A673 (cell line): Measurements from ENCODE around the gene ARMCX5. TPM values are rescaled to one million over a fixed set of nuclear protein-coding genes. Genes with fewer than 3 reads are reported as not detected.

Source experiments
- BruUV-seq: library from RNA; stranded (reverse); fragments of 400-500 nt; replicated peaks from 2 replicates; lab custom pipeline; 2021; lab: Mats Ljungman, UMichigan
- CTCF ChIA-PET: fragments of 300-600 bp; sonication (Branson Sonifier 250); formaldehyde crosslinking; loops from one replicate; lab custom pipeline; 2022; ENCODE audit warnings: antibody characterized with exemption; lab: Charles Lee
- POLR2A ChIA-PET: fragments of 300-600 bp; sonication (Branson Sonifier 250); formaldehyde crosslinking; loops from one replicate; lab custom pipeline; 2022; ENCODE audit warnings: antibody characterized with exemption; ENCODE audit not compliant: low non-redundant PET; lab: Charles Lee
- DNase-seq: peaks from one replicate; pipeline ENCODE4 v3.0.0-alpha.2; 2015; ENCODE audit warnings: low spot score
- H3K27ac ChIP-seq: fragments of 200-600 bp; sonication (generic); 2 replicates; pipeline ENCODE4 v1.5.1; 2016; ENCODE audit warnings: mixed run types, low read depth, mild to moderate bottlenecking, mixed read lengths, antibody characterized with exemption, low read length; ENCODE audit not compliant: poor library complexity, severe bottlenecking
- H3K27me3 ChIP-seq: fragments of 200-600 bp; sonication (generic); replicated peaks from 2 replicates; pipeline ENCODE4 v1.6.1; 2017; ENCODE audit warnings: mixed run types, low read depth, mild to moderate bottlenecking, mixed read lengths, antibody characterized with exemption, low read length; ENCODE audit not compliant: insufficient read depth, poor library complexity
- H3K36me3 ChIP-seq: fragments of 200-600 bp; sonication (generic); 2 replicates; pipeline ENCODE4 v1.6.1; 2016; ENCODE audit warnings: mixed run types, mild to moderate bottlenecking, mixed read lengths, antibody characterized with exemption, low read length; ENCODE audit not compliant: insufficient read depth, poor library complexity, severe bottlenecking
- H3K4me1 ChIP-seq: fragments of 200-600 bp; sonication (generic); 2 replicates; pipeline ENCODE4 v1.6.1; 2017; ENCODE audit warnings: mixed run types, mild to moderate bottlenecking, mixed read lengths, antibody characterized with exemption, low read length; ENCODE audit not compliant: insufficient read depth, poor library complexity, severe bottlenecking
- H3K4me3 ChIP-seq: fragments of 200-600 bp; sonication (generic); 2 replicates; pipeline ENCODE4 v1.5.1; 2016; ENCODE audit warnings: low read depth, mixed run types, mild to moderate bottlenecking, mixed read lengths, low read length; ENCODE audit not compliant: poor library complexity, severe bottlenecking
- H3K9me3 ChIP-seq: fragments of 200-600 bp; sonication (generic); 2 replicates; pipeline ENCODE4 v1.6.1; 2016; ENCODE audit warnings: mixed run types, low read depth, mild to moderate bottlenecking, mixed read lengths, antibody characterized with exemption, low read length; ENCODE audit not compliant: poor library complexity, severe bottlenecking
- CTCF ChIP-seq: fragments of 300-800, 200-600 bp; sonication (generic); conservative IDR thresholded peaks from 2 replicates; pipeline ENCODE4 v1.5.1; 2017; ENCODE audit warnings: low read depth, mild to moderate bottlenecking, antibody characterized with exemption, low read length, moderate library complexity, mixed read lengths
- EZH2 ChIP-seq: fragments of 200-600 bp; sonication (generic); IDR thresholded peaks from 2 replicates; pipeline ENCODE4 v1.6.1; 2017; ENCODE audit warnings: borderline replicate concordance, low read depth, mild to moderate bottlenecking, mixed read lengths, antibody characterized with exemption, low read length; ENCODE audit not compliant: poor library complexity, severe bottlenecking
- intact Hi-C: fragments of 100-400 bp; cut with micrococcal nuclease; formaldehyde crosslinking; loops from one replicate; pipeline ENCODE4 v1.10.0; 2022; ENCODE audit not compliant: unreplicated experiment
- total RNA-seq: library from RNA; stranded (reverse); gene quantifications from 2 replicates; pipeline ENCODE4 v1.2.3, GENCODE V29; 2021

Gene ARMCX5
- total RNA-seq, 1 experiment from 2014 or later: 14.4 TPM

DNA sequence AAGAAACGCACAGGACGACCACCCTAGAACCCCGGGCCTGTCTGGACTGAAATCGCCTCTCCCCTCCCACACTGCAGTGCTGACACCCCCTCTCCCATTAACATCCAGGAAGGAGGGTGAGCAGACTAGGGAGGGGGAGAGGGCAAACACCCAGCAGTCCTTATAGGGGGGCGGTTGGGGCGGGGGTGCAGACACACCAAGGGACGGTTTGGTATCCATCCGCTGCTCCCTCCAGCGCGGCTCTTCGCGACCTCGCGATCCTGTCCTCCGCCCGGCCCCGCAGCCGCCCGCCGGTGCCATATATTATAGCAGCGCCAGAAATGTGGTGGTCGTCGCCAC lies 51.6 kb downstream of the ARMCX5 start:
- BruUV-seq: no TSS peak
- DNase-seq: no peak
- Histone ChIP-seq H3K27ac (no peak overlapping the region), H3K36me3 (no peaks in the 10 kb centered on the region), H3K9me3 (no peaks in the 10 kb centered on the region), H3K4me1 (no peaks in the 10 kb centered on the region), H3K27me3 (no peaks in the 10 kb centered on the region), H3K4me3 (peak overlapping the region; percentile 44)
- no peak for TF ChIP-seq CTCF
- TF ChIP-seq EZH2: no peak
- ChIA-PET CTCF (no interaction called here), POLR2A (no interaction called here)
- intact Hi-C loops: no loop called here

DNA sequence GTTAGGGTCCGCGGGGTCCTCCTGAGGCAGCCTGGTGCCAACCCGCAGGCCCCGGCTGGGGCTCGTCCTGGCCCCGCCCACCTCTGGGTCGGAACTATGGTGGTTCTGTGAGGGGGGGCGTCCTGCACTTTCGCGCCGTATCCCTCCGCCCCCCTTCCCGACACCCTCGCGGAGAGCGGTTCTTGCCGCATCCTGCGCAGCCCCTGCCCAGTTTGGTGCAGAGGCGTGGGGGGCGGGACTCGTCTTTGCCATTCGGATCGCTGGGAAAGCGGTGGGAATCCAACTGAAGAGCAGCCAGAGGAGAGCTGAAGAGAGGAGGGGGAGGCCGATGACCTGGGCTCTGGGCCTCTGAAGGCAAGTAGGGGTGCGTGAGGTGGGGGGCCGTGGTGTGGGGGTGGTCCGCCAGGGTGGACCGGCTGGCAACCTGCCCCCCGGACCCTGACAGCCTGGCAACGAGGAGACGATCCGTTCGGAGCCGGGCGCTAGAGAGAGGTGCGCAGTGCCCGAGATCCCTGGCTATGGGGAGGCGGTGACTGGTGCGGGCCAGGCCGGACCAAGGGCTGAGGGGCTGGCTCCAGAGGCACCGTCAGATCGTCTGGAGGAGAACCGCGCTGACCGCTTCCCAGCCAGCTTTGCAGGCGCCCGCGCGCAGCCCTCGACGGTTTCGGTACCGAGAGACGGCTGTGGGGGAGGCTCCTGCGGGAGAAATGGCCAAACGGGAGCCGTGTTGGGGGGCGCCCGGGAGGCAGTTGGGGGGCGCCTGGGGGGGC lies 52.1 kb downstream of the ARMCX5 start, which contains the start of gene GPRASP1:
GPRASP1 (plus strand) TSS at position 242 of the 770 bp plus-strand sequence. CDS start 2,431 bp downstream, outside the sequence.
- no TSS peak for BruUV-seq
- intact Hi-C loops: no loop called here
- Histone ChIP-seq H3K27me3 (no peaks in the 10 kb centered on the region), H3K36me3 (no peaks in the 10 kb centered on the region), H3K27ac (no peak within 1 kb of the TSS), H3K4me3 (peak within 1 kb of the TSS; percentile 44), H3K9me3 (no peaks in the 10 kb centered on the region), H3K4me1 (no peaks in the 10 kb centered on the region)
- POLR2A ChIA-PET: no interaction called here
- CTCF ChIA-PET: no interaction called here
- TF ChIP-seq EZH2: no peak
- no peak for TF ChIP-seq CTCF
- peak; percentile 45 for DNase-seq

GRCh38 chrX:102652031-102652688 lies 52.8 kb downstream of the ARMCX5 start:
- H3K9me3 ChIP-seq: no peaks in the 10 kb centered on the region
- ChIA-PET POLR2A (no interaction called here), CTCF (no interaction called here)
- DNase-seq: peak; percentile 9
- no peaks in the 10 kb centered on the region for H3K36me3 ChIP-seq
- no peaks in the 10 kb centered on the region for H3K27me3 ChIP-seq
- no peak overlapping the region for H3K27ac ChIP-seq
- no peak for TF ChIP-seq EZH2
- TF ChIP-seq CTCF: peak; percentile 38; the same call in 1 of the 2 replicates
- intact Hi-C loops: no loop called here
- no TSS peak for BruUV-seq
- no peaks in the 10 kb centered on the region for H3K4me1 ChIP-seq
- H3K4me3 ChIP-seq: peak overlapping the region; percentile 44

Other genes with a start within 250 kb of the ARMCX5 start
- gene NXF2B, start 159.5 kb upstream of the ARMCX5 start, total RNA-seq: not detected in 2 replicates
- gene TCP11X2, start 127.7 kb upstream of the ARMCX5 start, total RNA-seq: not detected in 2 replicates
- 72.7 and 78.3 TPM in 2 replicates for gene TMSB15A, start 82.8 kb upstream of the ARMCX5 start, total RNA-seq
- gene GPRASP1, start 52.0 kb downstream of the ARMCX5 start, total RNA-seq: 3.2 and 3.7 TPM in 2 replicates
- 9.9 and 14.8 TPM in 2 replicates for gene GPRASP2, start 112.9 kb downstream of the ARMCX5 start, total RNA-seq
- gene GPRASP3, start 121.2 kb downstream of the ARMCX5 start, total RNA-seq: 7.8 and 8.3 TPM in 2 replicates